ENCODE results near the gene KCNIP1. TPM values are rescaled to one million over a fixed set of nuclear protein-coding genes. Genes with fewer than 3 reads are reported as not detected.

The KCNIP1 gene
- polyA plus RNA-seq, 1 of the 3 experiments (the other 2 are of a cell fraction) = 1.3 TPM

DNA sequence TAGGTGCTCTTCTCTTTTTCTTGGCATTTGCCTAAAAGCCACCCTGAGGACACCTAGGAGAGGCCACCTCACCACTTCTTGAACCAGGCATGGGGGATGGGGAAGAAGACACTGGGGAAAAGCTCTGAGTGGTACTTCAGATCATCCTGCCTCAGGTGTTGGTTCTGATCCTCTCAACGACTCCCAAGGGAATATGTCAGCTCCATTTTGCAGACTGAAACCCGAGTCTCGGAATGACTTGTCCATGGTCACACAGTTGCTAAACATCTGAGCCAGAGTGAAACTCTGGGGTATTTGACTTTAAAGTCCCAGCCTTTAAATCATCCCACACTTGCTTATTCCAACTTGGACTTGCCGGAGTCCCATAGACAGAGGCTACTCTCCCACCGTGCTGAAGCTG, 159.1 kb downstream of the KCNIP1 start:
- ChIA-PET POLR2A (interaction anchor here (0.6 kb wide), 1 partner anchor 37 kb away, joined by 4 read pairs; no protein-coding TSS in a partner anchor), CTCF (no interaction called here)
- WGBS (ENCODE audit: low lambda C conversion rate) = 34% methylated on average over 5 of the region's 5 CpGs
- H3K36me3 ChIP-seq (replicated peaks in 1 of 2; ENCODE audit: control insufficient read depth in 1 of 2, insufficient read depth in 2 of 2, low read length in 1 of 2) = no peaks in the 10 kb centered on the region
- no peak for DNase-seq
- H3K27ac ChIP-seq (ENCODE audit: low read depth in 2 of 2, low read length in 1 of 2) = no peak overlapping the region
- H4K20me1 ChIP-seq (ENCODE audit: insufficient read depth) = no peaks in the 10 kb centered on the region
- no peak for TF ChIP-seq GABPA (IDR thresholded peaks at IDR 0.05; ENCODE audit: low read depth)
- no peak for TF ChIP-seq TEAD4 (IDR thresholded peaks at IDR 0.05; ENCODE audit: borderline replicate concordance, insufficient read depth)
- no peak for TF ChIP-seq CHD2 (IDR thresholded peaks at IDR 0.05; ENCODE audit: low read length, partially characterized antibody)
- no peak for TF ChIP-seq TAF1 (IDR thresholded peaks at IDR 0.05; ENCODE audit: borderline replicate concordance, low read depth, low read length)
- TF ChIP-seq, protein P1, sequence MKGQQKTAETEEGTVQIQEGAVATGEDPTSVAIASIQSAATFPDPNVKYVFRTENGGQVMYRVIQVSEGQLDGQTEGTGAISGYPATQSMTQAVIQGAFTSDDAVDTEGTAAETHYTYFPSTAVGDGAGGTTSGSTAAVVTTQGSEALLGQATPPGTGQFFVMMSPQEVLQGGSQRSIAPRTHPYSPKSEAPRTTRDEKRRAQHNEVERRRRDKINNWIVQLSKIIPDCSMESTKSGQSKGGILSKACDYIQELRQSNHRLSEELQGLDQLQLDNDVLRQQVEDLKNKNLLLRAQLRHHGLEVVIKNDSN (IDR thresholded peaks at IDR 0.05; ENCODE audit: borderline replicate concordance, low read depth) = no peak
- TF ChIP-seq, protein P2, sequence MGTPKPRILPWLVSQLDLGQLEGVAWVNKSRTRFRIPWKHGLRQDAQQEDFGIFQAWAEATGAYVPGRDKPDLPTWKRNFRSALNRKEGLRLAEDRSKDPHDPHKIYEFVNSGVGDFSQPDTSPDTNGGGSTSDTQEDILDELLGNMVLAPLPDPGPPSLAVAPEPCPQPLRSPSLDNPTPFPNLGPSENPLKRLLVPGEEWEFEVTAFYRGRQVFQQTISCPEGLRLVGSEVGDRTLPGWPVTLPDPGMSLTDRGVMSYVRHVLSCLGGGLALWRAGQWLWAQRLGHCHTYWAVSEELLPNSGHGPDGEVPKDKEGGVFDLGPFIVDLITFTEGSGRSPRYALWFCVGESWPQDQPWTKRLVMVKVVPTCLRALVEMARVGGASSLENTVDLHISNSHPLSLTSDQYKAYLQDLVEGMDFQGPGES (IDR thresholded peaks at IDR 0.05; ENCODE audit: low read depth, low read length) = no peak
- TF ChIP-seq FOSL2 (IDR thresholded peaks at IDR 0.05; ENCODE audit: borderline replicate concordance, low read depth) = no peak
- no peak for TF ChIP-seq FOXJ3 (CRISPR knock-in tag; IDR thresholded peaks at IDR 0.05)
- TF ChIP-seq NRF1 (IDR thresholded peaks at IDR 0.05; ENCODE audit: low read depth, low read length) = no peak
- TF ChIP-seq JUND (IDR thresholded peaks at IDR 0.05) = no peak
- TF ChIP-seq RXRA (IDR thresholded peaks at IDR 0.05; ENCODE audit: borderline replicate concordance, low read depth) = no peak
- TF ChIP-seq, protein P3, sequence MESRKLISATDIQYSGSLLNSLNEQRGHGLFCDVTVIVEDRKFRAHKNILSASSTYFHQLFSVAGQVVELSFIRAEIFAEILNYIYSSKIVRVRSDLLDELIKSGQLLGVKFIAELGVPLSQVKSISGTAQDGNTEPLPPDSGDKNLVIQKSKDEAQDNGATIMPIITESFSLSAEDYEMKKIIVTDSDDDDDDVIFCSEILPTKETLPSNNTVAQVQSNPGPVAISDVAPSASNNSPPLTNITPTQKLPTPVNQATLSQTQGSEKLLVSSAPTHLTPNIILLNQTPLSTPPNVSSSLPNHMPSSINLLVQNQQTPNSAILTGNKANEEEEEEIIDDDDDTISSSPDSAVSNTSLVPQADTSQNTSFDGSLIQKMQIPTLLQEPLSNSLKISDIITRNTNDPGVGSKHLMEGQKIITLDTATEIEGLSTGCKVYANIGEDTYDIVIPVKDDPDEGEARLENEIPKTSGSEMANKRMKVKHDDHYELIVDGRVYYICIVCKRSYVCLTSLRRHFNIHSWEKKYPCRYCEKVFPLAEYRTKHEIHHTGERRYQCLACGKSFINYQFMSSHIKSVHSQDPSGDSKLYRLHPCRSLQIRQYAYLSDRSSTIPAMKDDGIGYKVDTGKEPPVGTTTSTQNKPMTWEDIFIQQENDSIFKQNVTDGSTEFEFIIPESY (IDR thresholded peaks at IDR 0.05; ENCODE audit: borderline replicate concordance, low read depth) = no peak
- no peaks in the 10 kb centered on the region; the same call in 1 of the 2 replicates for H3K27me3 ChIP-seq (ENCODE audit: insufficient read depth)
- no peaks in the 10 kb centered on the region for H3F3A ChIP-seq (replicated peaks; ENCODE audit: insufficient read depth)
- H3K9me2 ChIP-seq = no peaks in the 10 kb centered on the region
- no peaks in the 10 kb centered on the region for H3K79me2 ChIP-seq (ENCODE audit: insufficient read depth)
- no peak overlapping the region for H3K9ac ChIP-seq
- no peaks in the 10 kb centered on the region for H3K9me3 ChIP-seq
- H3K4me2 ChIP-seq = no peak overlapping the region
- no peaks in the 10 kb centered on the region for H3K4me1 ChIP-seq (ENCODE audit: control insufficient read depth in 1 of 2, insufficient read depth in 2 of 2, low read depth in 1 of 2, low read length in 1 of 2)
- H2AFZ ChIP-seq (ENCODE audit: low read depth) = no peak overlapping the region
- no peak overlapping the region for H3K4me3 ChIP-seq (ENCODE audit: low read depth in 2 of 2, low read length in 1 of 2)

DNA sequence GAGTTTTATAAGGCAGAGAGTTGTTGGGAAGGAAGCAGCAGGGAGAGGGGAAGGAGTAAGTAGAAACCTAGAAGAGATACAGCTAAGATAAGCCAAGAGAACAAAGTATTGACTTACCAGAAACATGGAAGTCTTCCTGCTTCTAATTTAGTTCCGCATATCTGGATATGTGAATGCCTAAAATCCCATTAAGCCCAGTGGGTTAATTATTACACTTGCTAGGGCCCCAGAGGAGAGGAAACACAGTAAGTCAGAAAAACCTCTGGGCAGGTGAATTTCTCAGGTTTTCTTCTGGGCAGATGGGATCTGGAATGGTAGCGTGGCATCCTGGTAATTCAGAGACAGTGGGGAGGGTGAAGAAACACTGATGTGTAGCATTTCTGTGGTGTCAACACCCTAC, 175.0 kb downstream of the KCNIP1 start:
- no peak for DNase-seq
- CTCF ChIA-PET = interaction anchor here (0.6 to 3.8 kb wide), 3 partner anchors 12 to 66 kb away, joined by 3 to 14 read pairs (median 4); no protein-coding TSS in a partner anchor
- TF ChIP-seq RFX5 (IDR thresholded peaks at IDR 0.05; ENCODE audit: low read length) (no peak), ELF1 (IDR thresholded peaks at IDR 0.05) (no peak), FOSL2 (IDR thresholded peaks at IDR 0.05; ENCODE audit: borderline replicate concordance, low read depth) (no peak), GABPA (IDR thresholded peaks at IDR 0.05; ENCODE audit: low read depth) (no peak), TCF12 (IDR thresholded peaks at IDR 0.05) (no peak), MEF2A (IDR thresholded peaks at IDR 0.05; ENCODE audit: borderline replicate concordance, low read depth) (no peak), FOXJ3 (CRISPR knock-in tag; IDR thresholded peaks at IDR 0.05) (no peak), YY1 (IDR thresholded peaks at IDR 0.05; ENCODE audit: low read depth) (no peak), CHD2 (IDR thresholded peaks at IDR 0.05; ENCODE audit: low read length, partially characterized antibody) (no peak), NFIC (IDR thresholded peaks at IDR 0.05; ENCODE audit: borderline replicate concordance) (no peak), TAF1 (IDR thresholded peaks at IDR 0.05; ENCODE audit: borderline replicate concordance, low read depth, low read length) (no peak), JUND (IDR thresholded peaks at IDR 0.05) (no peak), EP300 (IDR thresholded peaks at IDR 0.05; ENCODE audit: borderline replicate concordance in 1 of 2, low read depth in 1 of 2, low read length in 1 of 2) (no peak), TEAD4 (IDR thresholded peaks at IDR 0.05; ENCODE audit: borderline replicate concordance, insufficient read depth) (no peak), RAD21 (IDR thresholded peaks at IDR 0.05; ENCODE audit: low read length) (no peak)
- TF ChIP-seq, protein P4, sequence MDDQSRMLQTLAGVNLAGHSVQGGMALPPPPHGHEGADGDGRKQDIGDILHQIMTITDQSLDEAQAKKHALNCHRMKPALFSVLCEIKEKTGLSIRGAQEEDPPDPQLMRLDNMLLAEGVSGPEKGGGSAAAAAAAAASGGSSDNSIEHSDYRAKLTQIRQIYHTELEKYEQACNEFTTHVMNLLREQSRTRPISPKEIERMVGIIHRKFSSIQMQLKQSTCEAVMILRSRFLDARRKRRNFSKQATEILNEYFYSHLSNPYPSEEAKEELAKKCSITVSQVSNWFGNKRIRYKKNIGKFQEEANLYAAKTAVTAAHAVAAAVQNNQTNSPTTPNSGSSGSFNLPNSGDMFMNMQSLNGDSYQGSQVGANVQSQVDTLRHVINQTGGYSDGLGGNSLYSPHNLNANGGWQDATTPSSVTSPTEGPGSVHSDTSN (IDR thresholded peaks at IDR 0.05) = no peak
- TF ChIP-seq, protein P1 (IDR thresholded peaks at IDR 0.05; ENCODE audit: borderline replicate concordance, low read depth) = no peak
- TF ChIP-seq, protein P2 (IDR thresholded peaks at IDR 0.05; ENCODE audit: low read depth, low read length) = no peak

More for the DNA sequence above, 175.0 kb downstream of the KCNIP1 start:
- Histone ChIP-seq H3K4me3 (ENCODE audit: low read depth in 2 of 2, low read length in 1 of 2) (no peak overlapping the region), H3K79me2 (ENCODE audit: insufficient read depth) (no peaks in the 10 kb centered on the region), H3K9ac (no peak overlapping the region), H3K4me2 (no peak overlapping the region), H3K9me3 (no peaks in the 10 kb centered on the region), H3K9me2 (no peaks in the 10 kb centered on the region), H2AFZ (ENCODE audit: low read depth) (no peak overlapping the region), H4K20me1 (ENCODE audit: insufficient read depth) (no peaks in the 10 kb centered on the region), H3F3A (replicated peaks; ENCODE audit: insufficient read depth) (no peaks in the 10 kb centered on the region), H3K27me3 (ENCODE audit: insufficient read depth) (no peaks in the 10 kb centered on the region; the same call in 1 of the 2 replicates), H3K36me3 (replicated peaks in 1 of 2; ENCODE audit: control insufficient read depth in 1 of 2, insufficient read depth in 2 of 2, low read length in 1 of 2) (no peaks in the 10 kb centered on the region), H3K4me1 (ENCODE audit: control insufficient read depth in 1 of 2, insufficient read depth in 2 of 2, low read depth in 1 of 2, low read length in 1 of 2) (peaks cover 0 to 3% of the 10 kb centered on the region in 2 experiments; a peak in 1 of 4 replicates), H3K27ac (ENCODE audit: low read depth in 2 of 2, low read length in 1 of 2) (no peak overlapping the region)
- POLR2A ChIA-PET = no interaction called here
- 79% methylated on average over 2 of the region's 2 CpGs for WGBS (ENCODE audit: low lambda C conversion rate)

Measured in SK-N-SH (cell line).